LNCAP (cell line): ENCODE results near the gene PHACTR1.

ENCODE experiments used
- TF ChIP-seq, protein P1 (sequence below): fragments of 450-650 bp; IDR thresholded peaks from 2 replicates; pipeline ENCODE4 v1.5.1; 2017; ENCODE audit warnings: mild to moderate bottlenecking

PHACTR1 gene

DNA sequence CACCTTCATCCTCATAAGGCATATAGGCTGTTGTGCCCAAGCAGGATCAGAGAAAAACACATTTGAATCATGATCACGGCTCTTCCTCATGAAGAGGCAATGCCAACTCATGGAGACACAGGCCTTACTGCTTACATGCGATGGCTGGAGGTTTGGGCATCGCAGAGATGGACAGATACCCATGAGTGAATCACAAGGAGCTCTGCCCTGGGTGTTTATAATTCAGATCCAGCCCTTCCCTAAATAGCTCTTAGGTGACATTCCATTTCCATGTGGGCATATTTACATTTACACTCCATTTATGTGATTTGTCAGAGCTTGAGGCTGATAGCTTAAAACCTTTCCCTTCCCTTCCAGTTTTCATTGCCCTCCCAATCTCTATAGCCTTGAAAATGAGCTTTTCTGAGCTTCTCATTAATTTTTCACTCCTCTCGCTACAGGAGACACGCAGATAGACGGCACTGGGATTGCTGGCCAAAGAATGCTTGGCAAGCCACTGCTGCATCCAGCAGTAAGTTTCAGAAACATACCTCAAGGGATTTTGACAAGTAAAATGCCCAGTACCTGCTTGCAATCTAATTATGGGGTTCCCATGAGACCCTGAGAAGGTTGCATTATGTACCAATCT is 362.6 kb downstream of the PHACTR1 start:
- TF ChIP-seq, protein P1, sequence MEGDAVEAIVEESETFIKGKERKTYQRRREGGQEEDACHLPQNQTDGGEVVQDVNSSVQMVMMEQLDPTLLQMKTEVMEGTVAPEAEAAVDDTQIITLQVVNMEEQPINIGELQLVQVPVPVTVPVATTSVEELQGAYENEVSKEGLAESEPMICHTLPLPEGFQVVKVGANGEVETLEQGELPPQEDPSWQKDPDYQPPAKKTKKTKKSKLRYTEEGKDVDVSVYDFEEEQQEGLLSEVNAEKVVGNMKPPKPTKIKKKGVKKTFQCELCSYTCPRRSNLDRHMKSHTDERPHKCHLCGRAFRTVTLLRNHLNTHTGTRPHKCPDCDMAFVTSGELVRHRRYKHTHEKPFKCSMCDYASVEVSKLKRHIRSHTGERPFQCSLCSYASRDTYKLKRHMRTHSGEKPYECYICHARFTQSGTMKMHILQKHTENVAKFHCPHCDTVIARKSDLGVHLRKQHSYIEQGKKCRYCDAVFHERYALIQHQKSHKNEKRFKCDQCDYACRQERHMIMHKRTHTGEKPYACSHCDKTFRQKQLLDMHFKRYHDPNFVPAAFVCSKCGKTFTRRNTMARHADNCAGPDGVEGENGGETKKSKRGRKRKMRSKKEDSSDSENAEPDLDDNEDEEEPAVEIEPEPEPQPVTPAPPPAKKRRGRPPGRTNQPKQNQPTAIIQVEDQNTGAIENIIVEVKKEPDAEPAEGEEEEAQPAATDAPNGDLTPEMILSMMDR = no peak

DNA sequence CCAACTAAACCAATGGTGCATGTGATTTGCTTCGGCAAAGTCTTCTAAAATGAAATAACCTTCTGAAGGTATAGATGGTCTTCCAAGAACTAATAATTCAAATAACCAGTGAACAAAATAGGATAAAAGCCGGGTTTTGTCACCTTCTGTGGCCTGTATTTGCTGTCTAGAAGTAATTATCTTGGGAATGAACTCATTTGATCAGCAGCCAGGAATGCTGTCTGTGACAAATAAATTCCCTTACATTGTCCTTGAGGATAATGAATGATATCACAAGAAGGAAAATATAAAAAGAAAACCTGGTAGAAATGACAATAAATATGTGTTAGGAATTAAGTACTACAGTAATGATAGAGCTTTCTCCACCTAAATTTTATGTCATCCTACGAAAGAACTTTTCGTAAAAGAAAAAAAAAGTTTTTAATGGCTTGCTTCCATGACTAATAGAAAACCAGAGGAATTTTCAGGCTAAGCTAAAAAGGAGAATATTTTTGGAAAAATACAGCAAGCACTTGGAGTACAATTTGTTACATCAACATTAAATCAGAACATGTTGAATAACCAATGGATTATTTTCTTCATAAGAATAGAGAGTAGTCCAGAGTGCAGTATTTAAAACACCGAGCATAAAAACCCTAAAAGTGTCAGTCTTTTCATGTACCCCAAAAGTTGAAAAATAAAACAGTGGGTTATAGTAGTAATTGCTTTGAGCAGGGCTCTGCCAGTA is 364.1 kb downstream of the PHACTR1 start:
- TF ChIP-seq, protein P1 = no peak

DNA sequence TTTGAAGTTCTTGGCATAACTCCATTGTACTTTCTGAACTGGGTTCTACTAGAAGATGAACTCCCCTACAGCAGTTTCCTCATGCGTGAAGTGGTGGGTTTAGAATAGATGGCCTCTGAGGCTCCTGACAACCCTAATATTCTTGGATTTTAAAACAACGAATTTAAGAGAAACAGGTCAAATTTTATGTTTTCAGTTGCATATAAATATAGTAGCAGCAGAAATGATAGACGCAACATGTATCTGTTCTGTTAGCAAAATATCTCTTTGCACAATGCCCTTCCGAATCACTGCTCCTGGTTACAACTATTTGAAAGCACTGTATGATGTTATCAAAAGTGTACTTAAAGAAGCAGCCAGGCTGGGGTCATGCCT is 364.6 kb downstream of the PHACTR1 start:
- TF ChIP-seq, protein P1 = no peak

DNA sequence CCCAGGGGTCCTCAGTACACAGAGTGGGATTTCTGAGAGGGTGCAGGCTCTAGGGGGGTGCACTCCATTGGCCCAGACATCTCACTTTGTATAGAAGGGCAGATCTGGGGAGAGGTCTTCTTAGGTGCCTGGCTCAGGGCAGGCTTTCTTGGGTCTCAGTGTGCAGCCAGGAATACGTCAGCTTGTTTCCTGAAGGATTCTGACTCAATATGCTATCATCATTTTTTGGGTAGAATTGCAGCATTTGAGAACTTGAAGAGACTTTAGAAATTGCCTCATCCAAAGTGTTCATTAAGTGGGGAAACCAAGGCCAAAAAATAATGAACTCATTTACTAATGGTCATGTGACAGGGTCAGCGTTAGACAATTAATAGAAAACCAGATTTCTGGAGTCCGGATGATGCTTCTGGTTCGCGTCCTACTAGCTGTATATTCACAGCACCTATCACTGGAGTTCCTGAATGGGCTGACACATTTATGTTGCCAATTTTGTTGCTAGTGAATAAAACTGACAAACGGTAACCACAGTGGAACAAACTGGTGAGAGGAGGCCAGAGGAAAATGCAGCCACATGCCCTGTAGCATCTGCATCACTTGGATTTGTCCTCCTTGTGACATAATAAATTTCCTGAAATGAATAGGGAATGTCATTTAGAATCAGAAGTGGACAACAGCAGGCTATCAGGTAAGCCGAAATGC is 372.9 kb downstream of the PHACTR1 start:
- TF ChIP-seq, protein P1 = no peak

DNA sequence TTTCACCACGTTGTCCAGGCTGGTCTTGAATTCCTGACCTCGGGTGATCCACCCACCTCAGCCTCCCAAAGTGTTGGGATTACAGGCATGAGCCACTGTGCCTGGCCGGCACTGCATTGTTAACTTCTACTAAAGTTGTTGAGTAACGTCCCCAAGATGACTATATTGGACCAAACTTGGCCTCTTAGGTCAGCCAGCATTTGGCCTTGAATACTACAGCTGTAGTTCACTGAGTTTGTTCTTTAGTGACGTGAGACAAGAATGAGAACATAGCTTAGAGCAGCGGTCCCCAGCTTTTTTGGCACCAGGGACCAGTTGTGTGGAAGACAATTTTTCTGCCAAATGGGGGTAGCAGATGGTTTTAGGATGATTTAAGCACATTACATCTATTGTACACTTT is 374.6 kb downstream of the PHACTR1 start:
- TF ChIP-seq, protein P1 = no peak

DNA sequence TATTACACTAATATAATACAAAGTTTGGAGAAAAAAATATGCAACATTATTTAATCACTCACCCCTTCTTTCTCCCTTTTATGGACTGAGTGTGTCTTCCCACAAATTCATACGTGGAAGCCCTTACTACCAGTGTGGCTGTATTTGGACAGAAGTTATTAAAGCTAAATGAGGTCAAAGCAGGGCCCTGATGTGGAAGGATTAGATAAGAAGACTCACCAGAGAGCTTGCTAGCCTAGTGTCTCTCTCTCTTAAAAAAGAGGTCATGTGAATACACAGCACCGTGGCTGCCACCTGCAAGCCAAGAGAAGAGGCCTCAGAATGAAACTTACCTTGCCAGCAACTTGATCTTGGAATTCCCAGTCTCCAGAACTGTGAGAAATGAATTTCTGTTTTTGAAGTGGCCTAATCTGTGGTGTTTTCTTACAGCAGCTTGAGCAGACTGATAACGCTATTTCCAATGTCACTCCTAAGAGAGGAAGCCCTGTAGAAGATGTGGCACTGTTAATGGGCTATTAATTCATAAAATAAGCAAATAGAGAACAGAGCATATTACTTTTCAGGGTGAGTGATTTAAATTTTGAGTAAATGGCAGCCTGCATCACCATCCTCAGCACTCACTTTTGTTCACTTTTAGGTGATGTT is 378.3 kb downstream of the PHACTR1 start:
- TF ChIP-seq, protein P1 = no peak

DNA sequence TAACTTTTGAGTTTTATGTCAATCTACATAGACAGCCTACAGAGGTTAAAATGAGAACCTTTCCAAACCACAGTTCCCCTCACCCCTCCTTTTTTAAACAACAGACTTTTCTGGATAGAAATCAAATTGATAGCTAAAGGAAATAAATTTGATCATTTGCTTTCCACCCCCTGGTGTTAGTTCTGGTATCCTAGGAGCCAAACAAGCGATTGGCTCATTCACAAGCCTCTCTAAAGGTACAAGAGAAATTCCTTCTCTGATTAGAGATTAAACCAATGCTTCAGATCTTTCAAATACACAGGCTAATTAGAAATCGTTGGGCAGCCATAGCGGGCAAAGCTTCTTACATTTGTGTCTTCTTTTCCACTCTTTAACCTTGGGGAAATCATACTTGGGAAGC is 379.5 kb downstream of the PHACTR1 start:
- TF ChIP-seq, protein P1 = no peak
